GM21723 (cell line): ENCODE measurements around the gene HNRNPAB.

Experiments
- ATAC-seq: cut with Tn5 transposase; IDR thresholded peaks from one replicate; pipeline ENCODE4 v1.9.1; 2021; ENCODE audit warnings: mild to moderate bottlenecking, moderate library complexity; ENCODE audit not compliant: unreplicated experiment

The HNRNPAB gene

DNA sequence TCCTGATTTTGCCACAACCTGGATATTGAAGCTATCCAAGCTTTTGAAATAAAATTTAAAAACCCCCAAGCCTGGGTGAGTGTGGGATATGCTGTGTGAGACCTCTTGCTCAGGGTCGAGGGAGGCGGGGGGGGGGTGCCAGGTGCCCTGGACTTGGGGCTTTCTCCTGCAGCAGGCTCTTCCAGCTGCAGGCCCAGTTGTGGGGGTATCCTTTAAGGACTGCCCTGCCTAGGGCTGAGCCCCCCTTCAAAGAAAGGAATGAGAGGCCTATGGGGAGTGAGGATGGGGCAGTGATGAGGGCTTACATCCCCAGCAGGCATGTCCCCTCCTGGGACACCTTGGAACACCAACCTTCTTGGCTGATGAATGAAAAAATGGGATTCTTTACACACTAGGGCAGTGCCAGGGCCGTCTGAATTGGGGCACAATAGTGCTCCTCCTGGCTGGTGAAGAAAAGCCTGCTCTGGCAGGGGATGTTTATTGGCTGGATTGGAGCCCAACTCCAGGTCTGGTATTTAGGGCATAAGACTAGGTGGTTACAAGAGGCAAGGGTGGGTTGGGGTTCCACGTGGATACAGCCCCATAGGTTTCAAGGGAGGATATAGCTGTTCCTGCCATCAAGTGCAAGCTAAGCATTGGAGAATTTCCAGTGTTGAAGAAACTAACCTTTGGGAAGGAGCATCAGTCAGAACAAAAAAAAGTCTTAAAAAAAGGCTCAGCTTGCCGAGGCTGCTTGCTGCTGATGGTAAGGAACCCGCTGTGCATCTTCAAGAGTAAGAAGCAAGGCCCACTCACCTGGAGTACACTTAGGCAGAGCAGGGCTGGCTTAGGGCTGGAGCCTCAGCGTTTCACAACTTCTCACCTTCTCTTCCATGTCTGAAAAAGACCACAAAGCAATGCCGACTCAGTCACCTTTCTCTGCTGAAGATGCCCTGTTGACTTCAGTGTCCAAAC, 7.0 kb downstream of the HNRNPAB start:
- ATAC-seq: no peak

GRCh38 chr5:178212241-178213002, 8.1 kb downstream of the HNRNPAB start:
- ATAC-seq: no peak

GRCh38 chr5:178213003-178213461, 8.7 kb downstream of the HNRNPAB start:
- ATAC-seq: no peak

DNA sequence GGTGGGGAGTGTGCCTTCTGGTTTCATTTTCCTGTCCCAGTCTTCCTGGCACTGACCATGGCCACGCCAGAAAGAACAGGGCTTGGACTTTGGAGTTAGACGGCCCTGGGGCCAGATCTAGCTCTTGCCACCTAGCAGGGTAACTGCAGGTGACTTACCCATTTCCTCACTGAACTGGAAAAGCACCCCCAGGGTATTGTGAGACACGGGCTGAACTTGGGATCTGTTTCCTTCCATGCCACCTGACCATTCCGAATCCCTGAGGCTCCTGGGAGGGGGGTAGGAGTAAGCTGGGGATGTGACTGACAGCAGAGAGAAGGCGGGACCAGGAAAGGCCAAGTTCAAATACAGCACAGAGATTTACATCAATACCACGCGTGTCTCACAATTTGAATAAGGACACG, 9.4 kb downstream of the HNRNPAB start:
- ATAC-seq: no peak

GRCh38 chr5:178214160-178214803, 9.9 kb downstream of the HNRNPAB start:
- no peak for ATAC-seq

DNA sequence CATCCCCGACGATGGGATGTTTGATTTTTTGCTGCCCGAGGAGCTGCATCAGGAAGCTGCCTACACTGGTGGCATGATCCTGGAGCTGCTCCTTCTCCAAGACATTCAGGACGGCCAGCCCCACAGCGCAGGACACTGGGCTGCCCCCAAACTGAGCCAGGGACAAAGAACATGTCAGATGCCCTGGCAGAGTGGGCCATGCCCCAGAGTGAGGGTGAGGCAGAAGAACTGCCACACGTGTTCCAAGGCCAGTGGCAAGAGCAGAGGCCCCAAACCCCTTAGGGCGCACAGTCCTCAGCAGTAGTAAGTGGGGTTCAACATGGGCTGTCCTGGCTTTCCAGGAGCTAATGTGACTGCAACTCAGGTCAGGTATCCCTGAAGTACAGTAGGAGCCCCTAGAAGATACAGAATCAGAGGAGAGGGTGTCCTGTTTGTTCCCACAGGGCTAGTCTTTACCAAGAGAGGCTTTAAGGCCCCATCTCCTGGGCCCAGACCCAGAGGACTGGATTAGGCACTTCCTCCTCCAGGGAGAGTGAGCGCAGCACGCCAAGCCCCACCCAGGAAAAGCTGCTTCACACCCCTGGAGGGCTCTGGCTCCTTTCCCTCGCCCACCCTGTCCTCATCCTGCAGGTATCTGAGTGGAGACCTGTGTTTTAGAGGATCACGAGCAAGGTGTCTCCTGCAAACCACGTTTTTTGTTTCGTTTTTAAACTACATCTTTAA, 11.1 kb downstream of the HNRNPAB start:
- no peak for ATAC-seq

DNA sequence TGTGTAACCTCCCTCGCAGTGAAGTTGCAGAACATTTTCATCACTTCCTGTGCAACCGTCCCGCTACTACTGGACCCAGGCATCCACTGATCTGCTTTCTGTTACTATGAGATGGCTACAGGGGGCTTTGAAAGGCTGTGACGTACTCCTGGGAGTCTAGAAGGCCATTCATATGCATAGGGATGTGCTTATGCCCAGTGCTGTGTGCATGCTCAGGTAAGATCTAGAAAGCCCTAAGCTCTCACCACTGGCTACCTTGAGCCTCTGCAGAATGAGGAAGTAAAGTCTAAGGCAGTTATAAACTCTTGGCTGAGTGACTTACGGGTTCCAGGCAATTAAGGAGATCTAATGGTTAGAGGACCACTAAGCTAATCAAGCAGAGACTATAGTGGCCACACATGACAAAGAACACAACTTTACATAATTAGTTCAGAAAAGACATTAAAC, 11.8 kb downstream of the HNRNPAB start:
- ATAC-seq: no peak

GRCh38 chr5:178216779-178217178, 12.4 kb downstream of the HNRNPAB start:
- no peak for ATAC-seq

GRCh38 chr5:178218237-178218776, 14.0 kb downstream of the HNRNPAB start:
- no peak for ATAC-seq

GRCh38 chr5:178218827-178219226, 14.5 kb downstream of the HNRNPAB start:
- ATAC-seq: no peak

- ATAC-seq: no peak
Observed at GRCh38 chr5:178221282-178221681, 16.9 kb downstream of the HNRNPAB start.

- ATAC-seq: no peak
Observed at GRCh38 chr5:178221853-178222252, 17.5 kb downstream of the HNRNPAB start.

- no peak for ATAC-seq
Observed at GRCh38 chr5:178222292-178222691, 18.0 kb downstream of the HNRNPAB start.

DNA sequence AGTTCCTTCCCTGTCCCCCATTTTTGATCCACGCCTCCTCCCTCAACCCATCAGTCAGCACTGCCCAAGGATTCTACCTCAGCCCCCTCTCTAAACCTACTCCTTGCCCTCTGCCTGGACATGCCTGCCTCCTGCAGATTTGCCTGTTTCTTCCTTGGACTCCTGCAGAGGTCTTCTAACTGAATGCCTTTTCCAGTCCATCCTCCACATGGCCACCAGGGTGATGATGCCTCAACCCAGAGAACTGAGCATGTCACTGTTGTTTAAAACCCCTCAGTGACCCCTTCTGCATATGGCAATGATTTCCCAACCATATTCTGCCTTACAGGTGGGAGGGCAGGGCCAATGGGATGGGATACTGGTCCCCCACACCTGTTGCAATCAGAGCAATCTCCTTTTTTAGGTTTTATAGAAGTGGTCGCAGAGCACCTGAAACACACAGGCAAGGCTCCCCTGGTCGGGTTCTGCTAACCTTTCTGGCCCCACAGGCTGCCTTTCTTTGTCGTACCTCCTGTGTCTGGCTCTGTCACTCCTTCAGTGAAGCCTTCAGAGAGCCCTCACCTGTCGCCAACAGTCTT, 19.0 kb downstream of the HNRNPAB start:
- ATAC-seq: no peak

DNA sequence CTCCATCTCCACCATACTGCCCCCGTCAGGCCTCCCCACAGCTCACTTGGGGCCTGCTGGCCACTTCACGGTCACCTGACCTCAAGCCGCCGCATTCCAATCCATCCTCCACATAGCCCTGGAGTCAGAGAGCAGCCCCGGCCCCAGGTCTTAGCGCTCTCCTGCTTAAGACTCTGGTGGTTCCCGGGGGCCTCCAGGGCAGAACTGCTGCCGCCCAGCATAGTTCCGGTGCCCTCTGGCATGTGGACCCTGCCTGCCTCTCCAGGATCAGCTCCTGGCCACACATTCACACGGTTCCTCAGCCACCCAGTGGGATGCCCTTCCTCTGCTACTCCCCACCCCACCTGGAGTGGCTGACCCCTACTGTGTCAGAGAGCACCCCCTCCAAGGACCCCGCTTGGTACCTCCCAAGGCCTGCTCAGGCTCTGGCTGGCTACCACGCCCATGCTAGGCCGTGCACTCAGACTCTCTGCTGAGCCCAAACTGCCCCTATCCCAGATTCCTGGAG, 19.5 kb downstream of the HNRNPAB start:
- no peak for ATAC-seq

- no peak for ATAC-seq
Observed at GRCh38 chr5:178224403-178224802, 20.1 kb downstream of the HNRNPAB start.

DNA sequence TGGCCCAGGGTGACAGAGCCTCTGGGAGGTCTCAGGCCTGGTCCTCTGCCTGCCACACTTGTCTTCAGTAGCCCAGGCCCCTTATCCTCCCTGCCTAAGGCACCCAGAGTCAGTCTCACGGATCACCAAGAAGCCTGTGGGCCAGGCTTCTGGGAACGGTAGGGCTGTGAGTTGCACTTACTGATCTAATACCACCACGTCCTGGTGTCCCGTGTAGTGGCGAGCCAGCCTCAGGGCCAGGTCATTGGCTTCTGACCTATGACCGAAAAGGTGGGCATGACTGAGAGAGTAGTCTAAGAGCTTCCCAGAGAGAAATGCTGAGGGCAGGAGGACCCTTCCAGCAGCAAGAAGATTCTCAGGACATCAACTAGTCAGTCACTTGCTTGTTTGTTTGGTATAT, 20.8 kb downstream of the HNRNPAB start:
- ATAC-seq: no peak

GRCh38 chr5:178227138-178227659, 22.9 kb downstream of the HNRNPAB start:
- no peak for ATAC-seq

GRCh38 chr5:178227929-178228328, 23.6 kb downstream of the HNRNPAB start:
- ATAC-seq: no peak
